Jurkat, Clone E6-1 (cell line): ENCODE measurements around the gene SLC66A3.

ENCODE experiments used
- DNase-seq: peaks from one replicate; pipeline ENCODE4 v3.0.0-alpha.2; 2011; ENCODE audit warnings: low read depth, low spot score
- H3K4me3 ChIP-seq: 2 replicates; pipeline ENCODE4 v1.5.1; 2011; ENCODE audit warnings: mild to moderate bottlenecking, low read length, control low read depth, moderate library complexity

SLC66A3 gene

GRCh38 chr2:11196246-11196645, 41.0 kb downstream of the SLC66A3 start:
- no peak overlapping the region for H3K4me3 ChIP-seq
- DNase-seq = no peak

GRCh38 chr2:11200651-11201050, 45.4 kb downstream of the SLC66A3 start:
- H3K4me3 ChIP-seq = no peak overlapping the region
- no peak for DNase-seq

- H3K4me3 ChIP-seq = no peak overlapping the region
- DNase-seq = no peak
Measured at GRCh38 chr2:11201969-11202368, 46.7 kb downstream of the SLC66A3 start.

- no peak overlapping the region for H3K4me3 ChIP-seq
- no peak for DNase-seq
Measured at GRCh38 chr2:11203480-11203879, 48.2 kb downstream of the SLC66A3 start.

- no peak overlapping the region for H3K4me3 ChIP-seq
- DNase-seq = no peak
Measured at GRCh38 chr2:11208083-11208482, 52.8 kb downstream of the SLC66A3 start.

DNA sequence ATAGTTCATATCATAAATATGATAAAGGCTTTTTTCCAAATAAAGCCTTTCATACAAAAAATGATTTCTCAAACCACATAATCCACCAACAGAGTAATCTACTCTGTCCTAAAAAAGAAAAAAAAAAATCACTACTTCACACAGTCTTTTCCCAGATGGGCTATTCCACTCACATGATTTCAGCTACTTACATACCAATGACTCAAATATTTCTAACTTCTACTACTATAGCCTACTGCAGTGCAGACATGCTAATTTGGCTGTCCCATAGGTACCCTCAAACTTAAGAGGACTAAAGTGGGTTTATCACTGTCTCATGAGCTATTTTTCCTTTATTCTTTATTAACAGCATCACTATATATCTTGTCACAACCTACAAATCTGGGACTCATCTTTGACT, 57.4 kb downstream of the SLC66A3 start:
- DNase-seq = no peak
- no peak overlapping the region for H3K4me3 ChIP-seq

GRCh38 chr2:11213090-11213638, 57.9 kb downstream of the SLC66A3 start:
- no peak overlapping the region for H3K4me3 ChIP-seq
- no peak for DNase-seq

DNA sequence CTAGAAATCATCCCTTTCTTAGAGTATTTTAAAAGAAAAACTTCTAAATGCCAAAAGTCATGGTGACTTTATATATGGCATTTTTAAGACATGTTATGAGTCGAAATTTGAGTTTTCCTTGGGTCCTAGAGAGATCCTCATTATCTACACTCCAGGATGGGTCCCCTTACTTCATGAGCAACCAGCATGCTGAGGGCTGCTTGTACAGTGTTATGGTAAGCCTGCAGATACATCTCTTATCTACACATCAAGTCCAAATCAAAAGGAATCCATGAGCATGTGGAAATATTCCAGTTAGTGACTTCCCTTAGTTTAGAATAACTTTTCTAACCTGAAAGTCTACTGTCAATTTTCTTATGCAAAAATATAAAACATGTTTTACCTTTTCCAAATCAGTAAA, 58.7 kb downstream of the SLC66A3 start:
- DNase-seq = no peak
- no peak overlapping the region for H3K4me3 ChIP-seq

GRCh38 chr2:11214770-11215169, 59.5 kb downstream of the SLC66A3 start:
- H3K4me3 ChIP-seq = no peak overlapping the region
- no peak for DNase-seq

DNA sequence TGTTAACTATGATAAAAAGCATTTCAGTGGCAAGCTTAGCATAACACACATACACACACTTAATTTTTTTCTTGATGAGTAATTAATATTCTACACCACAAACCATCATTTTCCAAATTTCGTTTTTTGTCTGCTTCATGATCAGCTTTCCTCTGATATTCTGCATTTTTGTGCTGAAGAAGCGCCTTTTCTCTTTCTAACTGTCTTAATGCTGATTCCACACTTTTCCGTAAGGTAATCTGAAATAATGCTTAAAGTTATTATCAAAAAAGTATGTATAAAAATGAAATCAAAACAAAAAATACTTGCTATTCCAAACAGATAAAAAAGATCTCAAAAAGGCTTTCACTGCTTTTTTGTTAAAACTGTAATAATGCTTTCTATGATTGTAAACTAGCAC, 60.1 kb downstream of the SLC66A3 start:
- no peak for DNase-seq
- no peak overlapping the region for H3K4me3 ChIP-seq

DNA sequence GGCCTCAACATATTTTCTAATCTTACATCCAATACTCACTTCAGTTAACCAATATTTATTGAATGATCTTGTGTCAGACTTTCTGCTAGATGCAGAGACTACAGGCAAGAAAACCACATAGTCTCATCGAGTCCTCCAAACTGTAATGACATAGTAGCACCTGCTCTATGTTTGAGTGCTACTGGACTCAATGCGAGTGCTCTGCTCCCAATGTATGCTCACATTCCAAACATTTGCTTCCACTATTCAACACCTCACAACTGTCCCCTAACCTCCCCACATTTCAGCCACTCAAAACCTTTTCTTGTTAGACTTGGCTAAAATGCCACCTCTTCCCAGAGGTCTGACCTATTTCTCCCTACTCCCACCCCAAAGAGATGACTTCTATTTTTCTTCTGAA, 65.2 kb downstream of the SLC66A3 start:
- no peak overlapping the region for H3K4me3 ChIP-seq
- no peak for DNase-seq

DNA sequence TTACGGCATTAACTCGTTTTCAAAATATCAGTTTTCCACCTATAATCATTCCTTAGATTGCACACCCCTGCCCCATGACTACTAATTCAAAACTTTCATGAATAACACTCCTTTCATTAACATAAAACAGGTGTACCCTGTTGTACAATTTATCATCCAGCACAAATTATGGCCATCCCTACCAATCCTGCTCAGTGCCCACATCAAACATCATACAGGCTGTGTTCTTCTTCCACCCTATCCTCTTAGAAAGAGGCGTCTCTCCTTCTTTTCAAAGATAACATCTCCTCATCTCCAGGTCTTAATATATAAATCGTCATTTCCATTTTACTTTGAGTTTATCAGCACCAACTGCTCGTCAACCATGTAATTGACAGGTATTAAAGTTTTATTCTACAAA, 67.6 kb downstream of the SLC66A3 start:
- no peak overlapping the region for H3K4me3 ChIP-seq
- DNase-seq = no peak

- no peak for DNase-seq
Measured at GRCh38 chr2:11224887-11225286, 69.6 kb downstream of the SLC66A3 start.

GRCh38 chr2:11227595-11227994, 72.3 kb downstream of the SLC66A3 start:
- H3K4me3 ChIP-seq = no peak overlapping the region
- DNase-seq = no peak

More at GRCh38 chr2:11224887-11225286, 69.6 kb downstream of the SLC66A3 start:
- no peak overlapping the region for H3K4me3 ChIP-seq
